Esophagus mucosa (tissue), 1 donor: ENCODE measurements around the gene PPT2. TPM values are rescaled to one million over a fixed set of nuclear protein-coding genes. Genes with fewer than 3 reads are reported as not detected.

ENCODE experiments used
- total RNA-seq: library from RNA; stranded (reverse); gene quantifications from one replicate; pipeline ENCODE4 v1.2.4, GENCODE V29; 2023
- donor health status: DM: yes; HTN: yes; CAD: no.

PPT2 gene
- total RNA-seq, 1 donor from 2014 or later, result 18.1 TPM

Other genes starting within 250 kb of the PPT2 start
- 2.9 TPM for gene C2, start 226.4 kb upstream of the PPT2 start, total RNA-seq
- 36.1 TPM for gene CFB, start 208.0 kb upstream of the PPT2 start, total RNA-seq
- gene NELFE, start 195.2 kb upstream of the PPT2 start, total RNA-seq, result 57.7 TPM
- 31.3 TPM for gene SKIC2, start 195.0 kb upstream of the PPT2 start, total RNA-seq
- gene DXO, start 182.0 kb upstream of the PPT2 start, total RNA-seq, result 10.6 TPM
- 2.9 TPM for gene C4A, start 172.1 kb upstream of the PPT2 start, total RNA-seq
- 5.3 TPM for gene C4B, start 139.3 kb upstream of the PPT2 start, total RNA-seq
- gene CYP21A2, start 115.7 kb upstream of the PPT2 start, total RNA-seq, result 0.60 TPM
- gene TNXB, start 44.8 kb upstream of the PPT2 start, total RNA-seq, result 7.6 TPM
- 76.0 TPM for gene ATF6B, start 25.9 kb upstream of the PPT2 start, total RNA-seq
- gene FKBPL, start 23.9 kb upstream of the PPT2 start, total RNA-seq, result 10.1 TPM
- 0.40 TPM for gene PRRT1, start 2.2 kb upstream of the PPT2 start, total RNA-seq
- gene EGFL8, start 10.5 kb downstream of the PPT2 start, total RNA-seq, result 10.2 TPM
- 18.2 TPM for gene AGPAT1, start 21.9 kb downstream of the PPT2 start, total RNA-seq
- gene RNF5, start 24.3 kb downstream of the PPT2 start, total RNA-seq, result 30.4 TPM
- gene AGER, start 30.1 kb downstream of the PPT2 start, total RNA-seq, result 2.7 TPM
- 34.7 TPM for gene PBX2, start 36.1 kb downstream of the PPT2 start, total RNA-seq
- gene GPSM3, start 38.5 kb downstream of the PPT2 start, total RNA-seq, result 2.2 TPM
- gene NOTCH4, start 69.9 kb downstream of the PPT2 start, total RNA-seq, result 2.7 TPM
- not detected for gene TSBP1, start 217.8 kb downstream of the PPT2 start, total RNA-seq